Measurements from ENCODE around the gene ITGB2. TPM values are rescaled to one million over a fixed set of nuclear protein-coding genes. Genes with fewer than 3 reads are reported as not detected.
A peak's percentile ranks its signal among the peaks of the same experiment; 100 is the strongest.

ITGB2 gene
- total RNA-seq, 2 donors from 2014 or later = 161 to 166 TPM

GRCh38 chr21:44870748-44871495 lies 49.8 kb downstream of the ITGB2 start:
- ATAC-seq (ENCODE audit: insufficient number of reproducible peaks, low FRiP score, low read depth) = no peak
- Histone ChIP-seq H3K36me3 (no peaks in the 10 kb centered on the region), H3K4me1 (ENCODE audit: control insufficient read depth in 1 of 2, low read depth in 2 of 2) (peaks cover 50 to 68% of the 10 kb centered on the region in 2 donors), H3K4me3 (peak overlapping the region; percentile 91), H3K27me3 (replicated peaks; ENCODE audit: insufficient read depth) (no peaks in the 10 kb centered on the region), H3K9me3 (no peaks in the 10 kb centered on the region), H3K27ac (peak overlapping the region; percentile 92 to 98)
- no peak for DNase-seq (ENCODE audit: low spot score)
- no peak for TF ChIP-seq CTCF (IDR thresholded peaks at IDR 0.05)

GRCh38 chr21:44869781-44870747 lies 50.6 kb downstream of the ITGB2 start:
- no peak for TF ChIP-seq CTCF (IDR thresholded peaks at IDR 0.05)
- H3K27ac ChIP-seq = peak overlapping the region; percentile 92 to 98
- no peaks in the 10 kb centered on the region for H3K9me3 ChIP-seq
- no peaks in the 10 kb centered on the region for H3K27me3 ChIP-seq (replicated peaks; ENCODE audit: insufficient read depth)
- no peaks in the 10 kb centered on the region for H3K36me3 ChIP-seq
- H3K4me3 ChIP-seq = peak overlapping the region; percentile 91
- DNase-seq (ENCODE audit: low spot score) (peak; percentile 81), ATAC-seq (ENCODE audit: insufficient number of reproducible peaks, low FRiP score, low read depth) (peak; percentile 40)
- peaks cover 47 to 71% of the 10 kb centered on the region in 2 donors for H3K4me1 ChIP-seq (ENCODE audit: control insufficient read depth in 1 of 2, low read depth in 2 of 2)

- peak overlapping the region; percentile 91 for H3K4me3 ChIP-seq
- no peak for ATAC-seq (ENCODE audit: insufficient number of reproducible peaks, low FRiP score, low read depth)
- no peak for TF ChIP-seq CTCF (IDR thresholded peaks at IDR 0.05)
- H3K27ac ChIP-seq = peak overlapping the region; percentile 92 to 98
- no peak for DNase-seq (ENCODE audit: low spot score)
- no peaks in the 10 kb centered on the region for H3K27me3 ChIP-seq (replicated peaks; ENCODE audit: insufficient read depth)
- peaks cover 13% of the 10 kb centered on the region for H3K36me3 ChIP-seq
- H3K9me3 ChIP-seq = no peaks in the 10 kb centered on the region
- peaks cover 47 to 71% of the 10 kb centered on the region in 2 donors for H3K4me1 ChIP-seq (ENCODE audit: control insufficient read depth in 1 of 2, low read depth in 2 of 2)
Observed at GRCh38 chr21:44868707-44869106, 52.0 kb downstream of the ITGB2 start.

GRCh38 chr21:44867999-44868700 lies 52.5 kb downstream of the ITGB2 start:
- TF ChIP-seq CTCF (IDR thresholded peaks at IDR 0.05) = no peak
- Histone ChIP-seq H3K36me3 (peaks cover 18% of the 10 kb centered on the region), H3K27me3 (replicated peaks; ENCODE audit: insufficient read depth) (no peaks in the 10 kb centered on the region), H3K9me3 (no peaks in the 10 kb centered on the region), H3K27ac (peak overlapping the region; percentile 92 to 98), H3K4me1 (ENCODE audit: control insufficient read depth in 1 of 2, low read depth in 2 of 2) (peaks cover 47 to 71% of the 10 kb centered on the region in 2 donors), H3K4me3 (peak overlapping the region; percentile 91)
- no peak for DNase-seq (ENCODE audit: low spot score)
- ATAC-seq (ENCODE audit: insufficient number of reproducible peaks, low FRiP score, low read depth) = no peak
